GM21528 (cell line): ENCODE data around the gene DDR2.
"Not testable (repeated sequence)": the region's sequence is repeated elsewhere in the genome, so short reads cannot be mapped to it uniquely, and the experiment has no call there.

Experiments used
- ATAC-seq: cut with Tn5 transposase; IDR thresholded peaks from one replicate; pipeline ENCODE4 v1.9.1; 2021; ENCODE audit warnings: mild to moderate bottlenecking, moderate library complexity; ENCODE audit not compliant: unreplicated experiment, low FRiP score

The DDR2 gene

GRCh38 chr1:162818666-162819065, 186.4 kb downstream of the DDR2 start:
- ATAC-seq: not testable (repeated sequence)

GRCh38 chr1:162822391-162823200, 190.3 kb downstream of the DDR2 start:
- ATAC-seq: no peak

- no peak for ATAC-seq
These were observed 191.0 kb downstream of the DDR2 start for GRCh38 chr1:162823231-162823630.

GRCh38 chr1:162823771-162824525, 191.7 kb downstream of the DDR2 start:
- ATAC-seq: no peak

GRCh38 chr1:162829268-162829667, 197.0 kb downstream of the DDR2 start:
- ATAC-seq: no peak

- ATAC-seq: no peak
These were observed 200.2 kb downstream of the DDR2 start for GRCh38 chr1:162832470-162832869.

- peak; percentile 89 for ATAC-seq
These were observed 203.1 kb downstream of the DDR2 start for GRCh38 chr1:162835157-162835899.
